Cardiac fibroblast (primary cell): Measurements from ENCODE around the gene ARFIP2.

Experiments used
- DNase-seq, 2 donors: peaks; one replicate each; pipeline versions ENCODE4 v3.0.0 to v3.0.0-alpha.2; 2010; ENCODE audit warnings: low read depth in 2 of 2
- H3K4me3 ChIP-seq, 2 donors: replicated peaks in 1 of 2; 1 replicate in 1 of 2; 2 replicates in 1 of 2; pipeline ENCODE4 v1.5.1; 2011; ENCODE audit warnings: low read depth in 2 of 2, low read length in 2 of 2, mild to moderate bottlenecking in 2 of 2, moderate library complexity in 1 of 2
- TF ChIP-seq, protein P1 (sequence below): IDR thresholded peaks from one replicate; pipeline ENCODE4 v1.5.1; 2011; ENCODE audit warnings: low read depth, mild to moderate bottlenecking, low read length, inconsistent platforms

ARFIP2 gene

DNA sequence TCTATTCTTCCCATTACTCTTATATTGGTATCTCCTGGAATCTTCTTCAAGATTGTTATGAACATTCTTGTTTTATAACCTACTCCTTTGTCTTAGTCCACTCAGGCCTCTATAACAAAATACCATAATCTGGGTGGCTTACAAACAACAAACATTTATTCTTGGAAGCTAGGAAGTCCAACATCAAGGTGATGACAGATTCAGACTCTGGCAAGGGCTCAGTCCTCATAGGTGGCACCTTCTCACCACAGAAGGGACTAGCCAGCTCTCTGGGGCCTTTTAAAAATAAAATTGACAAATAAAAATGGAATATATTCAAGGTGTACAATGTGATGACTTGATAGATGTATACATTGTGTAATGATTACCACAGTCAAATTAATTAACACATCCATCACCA is 35.7 kb upstream of the ARFIP2 start:
- TF ChIP-seq, protein P1, sequence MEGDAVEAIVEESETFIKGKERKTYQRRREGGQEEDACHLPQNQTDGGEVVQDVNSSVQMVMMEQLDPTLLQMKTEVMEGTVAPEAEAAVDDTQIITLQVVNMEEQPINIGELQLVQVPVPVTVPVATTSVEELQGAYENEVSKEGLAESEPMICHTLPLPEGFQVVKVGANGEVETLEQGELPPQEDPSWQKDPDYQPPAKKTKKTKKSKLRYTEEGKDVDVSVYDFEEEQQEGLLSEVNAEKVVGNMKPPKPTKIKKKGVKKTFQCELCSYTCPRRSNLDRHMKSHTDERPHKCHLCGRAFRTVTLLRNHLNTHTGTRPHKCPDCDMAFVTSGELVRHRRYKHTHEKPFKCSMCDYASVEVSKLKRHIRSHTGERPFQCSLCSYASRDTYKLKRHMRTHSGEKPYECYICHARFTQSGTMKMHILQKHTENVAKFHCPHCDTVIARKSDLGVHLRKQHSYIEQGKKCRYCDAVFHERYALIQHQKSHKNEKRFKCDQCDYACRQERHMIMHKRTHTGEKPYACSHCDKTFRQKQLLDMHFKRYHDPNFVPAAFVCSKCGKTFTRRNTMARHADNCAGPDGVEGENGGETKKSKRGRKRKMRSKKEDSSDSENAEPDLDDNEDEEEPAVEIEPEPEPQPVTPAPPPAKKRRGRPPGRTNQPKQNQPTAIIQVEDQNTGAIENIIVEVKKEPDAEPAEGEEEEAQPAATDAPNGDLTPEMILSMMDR = no peak
- DNase-seq = no peak
- no peak overlapping the region for H3K4me3 ChIP-seq

DNA sequence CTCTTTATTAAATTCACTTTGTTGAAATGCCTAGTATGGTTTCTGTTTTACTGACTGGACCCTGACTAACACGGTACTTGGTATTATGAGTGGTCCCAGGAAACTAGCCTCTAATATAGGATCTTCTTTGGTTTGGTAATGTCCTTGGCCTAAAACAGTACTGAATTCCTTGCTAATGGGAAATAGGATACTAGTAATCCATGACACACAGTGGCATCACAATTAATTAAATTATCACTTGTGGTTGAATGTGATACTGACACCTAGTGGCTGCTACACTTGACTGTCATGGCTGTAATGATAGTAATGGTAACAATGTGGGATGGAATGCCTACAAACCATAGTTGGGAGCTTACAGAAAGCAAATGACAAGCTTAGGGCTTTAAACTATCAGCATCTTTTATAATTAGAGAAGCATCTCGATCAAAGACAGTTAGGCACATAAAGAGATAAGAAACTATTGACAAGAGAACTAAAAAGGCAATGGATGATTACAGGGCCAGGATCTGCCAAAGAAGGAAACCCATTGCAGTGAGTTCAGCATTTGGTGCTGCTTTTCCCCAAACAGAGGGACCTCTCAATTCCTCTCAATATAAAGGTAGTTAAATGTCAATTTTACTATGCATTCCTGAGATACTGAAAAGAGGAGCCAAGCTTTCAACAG is 24.6 kb upstream of the ARFIP2 start:
- H3K4me3 ChIP-seq = no peak overlapping the region
- DNase-seq = peak; percentile 72 to 81
- TF ChIP-seq, protein P1 = peak; percentile 57

DNA sequence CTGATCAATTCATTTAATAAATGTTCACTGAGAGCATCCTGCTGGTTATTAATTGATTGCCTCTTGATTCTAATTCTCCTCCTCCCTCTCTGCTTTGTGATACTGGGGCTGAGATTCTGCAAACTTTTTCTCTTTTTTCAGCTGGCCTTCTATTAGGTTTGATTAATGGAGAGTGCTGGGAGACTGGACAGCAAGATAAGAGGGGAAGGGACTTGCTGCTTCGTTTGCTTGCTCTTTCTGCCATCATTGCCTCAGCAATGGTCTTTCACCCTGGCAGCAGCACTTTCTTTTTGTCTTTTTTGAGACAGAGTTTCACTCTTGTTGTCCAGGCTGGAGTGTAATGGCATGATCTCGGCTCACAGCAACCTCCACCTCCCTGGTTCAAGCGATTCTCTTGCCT is 23.0 kb upstream of the ARFIP2 start:
- no peak for DNase-seq
- TF ChIP-seq, protein P1 = no peak
- no peak overlapping the region for H3K4me3 ChIP-seq

DNA sequence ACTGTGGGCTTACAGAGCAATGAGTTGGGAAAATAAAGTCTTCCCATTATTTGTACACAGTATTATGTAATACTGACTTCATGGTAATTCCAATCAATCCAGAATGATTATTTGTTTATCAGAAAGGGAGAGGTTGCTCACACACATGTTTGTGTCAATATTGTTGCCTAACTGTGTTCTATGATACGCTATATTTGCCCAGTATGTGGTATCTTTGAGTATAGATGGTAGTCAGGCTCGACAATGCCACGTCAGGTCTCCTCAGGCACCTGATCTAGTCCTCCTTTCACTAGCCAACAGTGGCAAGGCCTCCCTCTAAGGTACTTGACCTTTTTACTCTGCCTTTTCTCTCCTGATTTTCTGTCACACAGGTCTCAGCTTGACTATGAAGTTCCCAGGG is 21.3 kb upstream of the ARFIP2 start:
- no peak for DNase-seq
- TF ChIP-seq, protein P1 = no peak
- no peak overlapping the region for H3K4me3 ChIP-seq

DNA sequence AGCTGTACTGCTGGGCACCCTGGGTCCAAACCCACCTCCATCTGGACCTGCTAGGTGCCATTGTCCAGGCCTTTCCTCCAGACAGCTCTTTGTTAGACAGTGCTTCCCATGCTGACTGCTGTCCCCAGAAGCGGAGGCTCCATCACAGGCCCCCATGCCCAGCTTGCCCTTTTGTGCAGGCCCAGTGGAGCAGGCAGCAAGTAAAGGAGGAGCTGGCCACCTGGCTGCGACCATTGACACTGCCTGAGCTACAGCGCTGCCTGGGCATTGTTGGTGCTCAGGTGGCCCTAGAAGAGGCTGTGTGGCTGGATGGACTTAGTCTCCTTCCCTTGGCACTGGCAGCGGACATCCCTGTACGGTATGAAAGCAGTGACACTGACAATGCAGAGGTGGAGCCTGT is 17.4 kb upstream of the ARFIP2 start:
- H3K4me3 ChIP-seq = no peak overlapping the region
- DNase-seq = no peak
- TF ChIP-seq, protein P1 = no peak

DNA sequence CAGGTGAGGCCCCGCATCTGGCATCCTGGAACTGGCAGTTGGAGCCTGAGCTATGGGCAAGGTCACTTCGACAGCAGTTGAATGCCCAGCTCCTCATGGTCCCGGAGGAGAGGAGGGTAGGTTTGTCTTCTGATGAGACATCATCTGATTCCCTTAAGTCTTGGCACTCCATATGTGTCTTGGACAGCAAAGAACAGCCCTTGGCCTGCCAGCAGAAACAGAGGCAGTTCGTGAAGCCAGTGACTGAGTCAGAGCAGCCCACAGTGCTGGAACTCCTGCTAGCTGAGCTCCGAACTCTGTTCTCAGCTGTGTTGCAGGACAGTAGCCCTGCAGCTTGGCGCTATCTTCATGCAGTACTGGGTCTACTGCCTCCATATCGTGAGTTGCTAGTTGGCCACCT is 17.0 kb upstream of the ARFIP2 start:
- TF ChIP-seq, protein P1 = no peak
- H3K4me3 ChIP-seq = no peak overlapping the region
- DNase-seq = peak; percentile 41 to 57

DNA sequence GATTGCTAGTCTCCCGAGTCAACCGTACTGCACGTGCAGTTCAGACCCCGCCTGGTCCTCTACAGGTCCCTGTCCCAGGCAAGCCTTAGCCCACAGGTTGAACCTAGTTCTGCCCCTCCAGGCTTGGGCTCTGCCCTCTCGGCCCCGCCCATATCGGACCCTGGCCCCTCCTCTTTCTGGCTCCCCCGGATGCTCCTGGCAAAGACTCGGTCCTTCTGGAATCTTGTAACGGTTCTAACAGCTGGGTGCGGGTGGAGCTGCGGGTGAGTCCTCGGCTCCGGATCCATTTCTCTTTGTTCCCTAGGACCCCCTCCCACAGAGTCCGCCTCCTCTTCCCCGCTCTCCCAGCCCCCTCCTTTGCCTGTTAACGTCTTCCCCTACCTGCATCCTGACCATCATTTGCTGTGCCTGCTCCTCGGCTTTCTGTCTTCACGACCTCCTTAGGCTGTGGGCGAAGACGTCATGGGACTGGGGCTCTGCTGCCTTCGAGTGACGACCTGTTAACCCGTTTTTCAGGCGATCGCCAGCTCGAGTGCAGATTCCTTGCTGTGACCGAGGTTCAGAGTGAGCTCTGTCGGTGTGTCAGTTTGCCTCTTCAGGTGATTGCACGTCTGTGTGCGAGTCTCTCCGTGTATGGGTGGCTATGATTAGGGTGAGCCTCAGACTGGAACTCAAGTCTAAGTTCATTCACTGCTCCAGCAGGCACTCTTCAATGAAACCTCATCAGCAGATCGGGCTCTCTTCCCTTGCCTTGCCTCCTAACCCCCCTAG is 16.1 kb upstream of the ARFIP2 start, which contains the start of gene DNHD1:
Gene DNHD1 (plus strand): TSS at position 212 of the 771 bp plus-strand sequence. CDS start 936 bp downstream, outside the sequence.
- TF ChIP-seq, protein P1 = no peak
- no peak within 1 kb of the TSS for H3K4me3 ChIP-seq
- DNase-seq = no peak
